PC-9 (cell line): Measurements from ENCODE around the gene PODXL2. TPM values are rescaled to one million over a fixed set of nuclear protein-coding genes. Genes with fewer than 3 reads are reported as not detected.

Experiments used
- BruUV-seq: library from RNA; stranded (reverse); fragments of 400-500 nt; replicated peaks from 2 replicates; lab custom pipeline; 2021; lab: Mats Ljungman, UMichigan
- CTCF ChIA-PET: fragments of 300-600 bp; sonication (Branson Sonifier 250); formaldehyde crosslinking; loops from one replicate; lab custom pipeline; 2022; ENCODE audit warnings: antibody characterized with exemption; lab: Charles Lee
- POLR2A ChIA-PET: fragments of 300-600 bp; sonication (Branson Sonifier 250); formaldehyde crosslinking; loops from one replicate; lab custom pipeline; 2022; ENCODE audit warnings: antibody characterized with exemption; ENCODE audit not compliant: unreplicated experiment; lab: Charles Lee
- DNase-seq, 2 experiments: peaks; one replicate each; pipeline versions ENCODE4 v3.0.0 to v3.0.0-alpha.2; 2015 to 2022; ENCODE audit warnings: mixed read lengths in 1 of 2
- H2AFZ ChIP-seq: fragments of 200-600 bp; sonication (generic); 2 replicates; pipeline ENCODE4 v1.8.1; 2017; ENCODE audit warnings: antibody characterized with exemption
- H3F3A ChIP-seq: fragments of 200-600 bp; sonication (generic); 2 replicates; pipeline ENCODE4 v1.8.1; 2017; ENCODE audit warnings: antibody characterized with exemption, mild to moderate bottlenecking, low read depth; ENCODE audit not compliant: insufficient read depth
- H3K27ac ChIP-seq: fragments of 200-600 bp; sonication (generic); 2 replicates; pipeline ENCODE4 v1.6.1; 2016; ENCODE audit warnings: mixed run types
- H3K27me3 ChIP-seq: fragments of 200-600 bp; sonication (generic); 2 replicates; pipeline ENCODE4 v1.6.1; 2016; ENCODE audit warnings: low read depth, mixed run types; ENCODE audit not compliant: insufficient read depth
- H3K36me3 ChIP-seq: fragments of 200-600 bp; sonication (generic); 2 replicates; pipeline ENCODE4 v1.6.1; 2016; ENCODE audit warnings: low read depth, mixed run types
- H3K4me1 ChIP-seq: fragments of 200-600 bp; sonication (generic); replicated peaks from 2 replicates; pipeline ENCODE4 v1.6.1; 2016; ENCODE audit warnings: mixed run types; ENCODE audit not compliant: insufficient read depth
- H3K4me2 ChIP-seq: fragments of 200-600 bp; sonication (generic); 2 replicates; pipeline ENCODE4 v1.6.1; 2017; ENCODE audit warnings: mixed run types
- H3K4me3 ChIP-seq: fragments of 200-600 bp; sonication (generic); 2 replicates; pipeline ENCODE4 v1.6.1; 2016; ENCODE audit warnings: mixed run types
- H3K79me2 ChIP-seq: fragments of 200-600 bp; sonication (generic); 2 replicates; pipeline ENCODE4 v1.6.1; 2017; ENCODE audit warnings: low read depth, mixed run types
- H3K9me2 ChIP-seq: fragments of 200-600 bp; sonication (generic); 2 replicates; pipeline ENCODE4 v1.8.1; 2017; ENCODE audit warnings: mild to moderate bottlenecking; ENCODE audit not compliant: insufficient read depth
- H3K9me3 ChIP-seq: fragments of 200-600 bp; sonication (generic); 2 replicates; pipeline ENCODE4 v1.8.1; 2016; ENCODE audit warnings: low read depth; ENCODE audit not compliant: insufficient read depth
- H4K20me1 ChIP-seq: fragments of 200-600 bp; sonication (generic); 2 replicates; pipeline ENCODE4 v1.8.1; 2017; ENCODE audit not compliant: insufficient read depth
- EZH2 ChIP-seq: fragments of 200-600 bp; sonication (generic); IDR thresholded peaks from 2 replicates; pipeline ENCODE4 v1.8.0; 2017; ENCODE audit warnings: antibody characterized with exemption, low read depth
- intact Hi-C: fragments of 100-400 bp; cut with micrococcal nuclease; formaldehyde crosslinking; loops from one replicate; pipeline ENCODE4 v1.10.0; 2022; ENCODE audit not compliant: unreplicated experiment
- total RNA-seq: library from RNA; stranded (reverse); gene quantifications from 2 replicates; pipeline ENCODE4 v1.2.3, GENCODE V29; 2021
- TF ChIP-seq, protein P1 (sequence below): fragments of 200-600 bp; sonication (generic); conservative IDR thresholded peaks from 2 replicates; pipeline ENCODE4 v1.6.1; 2017; ENCODE audit warnings: mixed run types, antibody characterized with exemption, mild to moderate bottlenecking, moderate library complexity

Gene PODXL2
- total RNA-seq, 1 experiment from 2014 or later, result 11.9 TPM

DNA sequence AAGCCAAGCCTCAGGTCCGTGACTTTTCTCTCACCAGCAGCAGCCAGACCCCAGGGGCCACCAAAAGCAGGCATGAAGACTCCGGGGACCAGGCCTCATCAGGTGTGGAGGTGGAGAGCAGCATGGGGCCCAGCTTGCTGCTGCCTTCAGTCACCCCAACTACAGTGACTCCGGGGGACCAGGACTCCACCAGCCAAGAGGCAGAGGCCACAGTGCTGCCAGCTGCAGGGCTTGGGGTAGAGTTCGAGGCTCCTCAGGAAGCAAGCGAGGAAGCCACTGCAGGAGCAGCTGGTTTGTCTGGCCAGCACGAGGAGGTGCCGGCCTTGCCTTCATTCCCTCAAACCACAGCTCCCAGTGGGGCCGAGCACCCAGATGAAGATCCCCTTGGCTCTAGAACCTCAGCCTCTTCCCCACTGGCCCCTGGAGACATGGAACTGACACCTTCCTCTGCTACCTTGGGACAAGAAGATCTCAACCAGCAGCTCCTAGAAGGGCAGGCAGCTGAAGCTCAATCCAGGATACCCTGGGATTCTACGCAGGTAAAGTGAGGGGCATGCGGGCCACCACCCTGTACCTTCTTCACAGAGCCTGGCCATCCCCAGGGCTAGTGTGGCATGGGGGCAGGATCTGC is 31.8 kb downstream of the PODXL2 start:
- DNase-seq, result no peak
- H3K4me2 ChIP-seq, result no peak overlapping the region
- ChIA-PET POLR2A (no interaction called here), CTCF (no interaction called here)
- H3K79me2 ChIP-seq, result no peaks in the 10 kb centered on the region
- H3F3A ChIP-seq, result peaks cover 5% of the 10 kb centered on the region; the same call in 1 of the 2 replicates
- no peak overlapping the region for H3K4me3 ChIP-seq
- no peaks in the 10 kb centered on the region for H3K9me2 ChIP-seq
- H3K27me3 ChIP-seq, result no peaks in the 10 kb centered on the region
- intact Hi-C loops, result no loop called here
- peaks cover 4% of the 10 kb centered on the region for H3K4me1 ChIP-seq
- no peak for TF ChIP-seq EZH2
- TF ChIP-seq, protein P1, sequence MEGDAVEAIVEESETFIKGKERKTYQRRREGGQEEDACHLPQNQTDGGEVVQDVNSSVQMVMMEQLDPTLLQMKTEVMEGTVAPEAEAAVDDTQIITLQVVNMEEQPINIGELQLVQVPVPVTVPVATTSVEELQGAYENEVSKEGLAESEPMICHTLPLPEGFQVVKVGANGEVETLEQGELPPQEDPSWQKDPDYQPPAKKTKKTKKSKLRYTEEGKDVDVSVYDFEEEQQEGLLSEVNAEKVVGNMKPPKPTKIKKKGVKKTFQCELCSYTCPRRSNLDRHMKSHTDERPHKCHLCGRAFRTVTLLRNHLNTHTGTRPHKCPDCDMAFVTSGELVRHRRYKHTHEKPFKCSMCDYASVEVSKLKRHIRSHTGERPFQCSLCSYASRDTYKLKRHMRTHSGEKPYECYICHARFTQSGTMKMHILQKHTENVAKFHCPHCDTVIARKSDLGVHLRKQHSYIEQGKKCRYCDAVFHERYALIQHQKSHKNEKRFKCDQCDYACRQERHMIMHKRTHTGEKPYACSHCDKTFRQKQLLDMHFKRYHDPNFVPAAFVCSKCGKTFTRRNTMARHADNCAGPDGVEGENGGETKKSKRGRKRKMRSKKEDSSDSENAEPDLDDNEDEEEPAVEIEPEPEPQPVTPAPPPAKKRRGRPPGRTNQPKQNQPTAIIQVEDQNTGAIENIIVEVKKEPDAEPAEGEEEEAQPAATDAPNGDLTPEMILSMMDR, result no peak
- H3K9me3 ChIP-seq, result no peaks in the 10 kb centered on the region
- H2AFZ ChIP-seq, result no peak overlapping the region
- no peak overlapping the region for H3K27ac ChIP-seq
- no TSS peak for BruUV-seq
- no peaks in the 10 kb centered on the region for H3K36me3 ChIP-seq
- no peaks in the 10 kb centered on the region; the same call in 1 of the 2 replicates for H4K20me1 ChIP-seq

DNA sequence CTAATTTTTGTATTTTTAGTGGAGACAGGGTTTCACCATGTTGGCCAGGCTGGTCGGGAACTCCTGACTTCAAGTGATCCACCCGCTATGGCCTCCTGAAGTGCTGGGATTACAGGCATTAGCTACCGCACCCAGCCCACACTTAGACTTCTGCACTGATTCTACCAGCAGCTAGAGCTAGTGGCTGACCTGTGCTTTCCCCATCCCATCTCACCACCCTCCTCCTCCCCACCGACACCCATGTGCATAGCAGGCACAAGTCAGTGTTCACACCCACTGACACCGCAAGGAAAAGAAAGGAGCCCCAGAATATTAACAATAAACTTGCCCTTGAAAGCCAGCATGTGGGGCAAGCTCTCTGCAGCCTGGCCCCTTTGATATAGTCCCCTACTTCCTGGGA is 32.6 kb downstream of the PODXL2 start:
- intact Hi-C loops, result no loop called here
- no peak for DNase-seq
- no peaks in the 10 kb centered on the region for H3K79me2 ChIP-seq
- no peak overlapping the region for H2AFZ ChIP-seq
- ChIA-PET CTCF (no interaction called here), POLR2A (no interaction called here)
- H3K36me3 ChIP-seq, result no peaks in the 10 kb centered on the region
- H3K4me3 ChIP-seq, result no peak overlapping the region
- H3F3A ChIP-seq, result no peaks in the 10 kb centered on the region
- no TSS peak for BruUV-seq
- H3K4me2 ChIP-seq, result no peak overlapping the region
- TF ChIP-seq, protein P1, result no peak
- no peak for TF ChIP-seq EZH2
- no peak overlapping the region for H3K27ac ChIP-seq
- H3K9me2 ChIP-seq, result no peaks in the 10 kb centered on the region
- no peaks in the 10 kb centered on the region for H3K27me3 ChIP-seq
- no peaks in the 10 kb centered on the region; the same call in 1 of the 2 replicates for H4K20me1 ChIP-seq
- H3K9me3 ChIP-seq, result no peaks in the 10 kb centered on the region
- H3K4me1 ChIP-seq, result no peaks in the 10 kb centered on the region

DNA sequence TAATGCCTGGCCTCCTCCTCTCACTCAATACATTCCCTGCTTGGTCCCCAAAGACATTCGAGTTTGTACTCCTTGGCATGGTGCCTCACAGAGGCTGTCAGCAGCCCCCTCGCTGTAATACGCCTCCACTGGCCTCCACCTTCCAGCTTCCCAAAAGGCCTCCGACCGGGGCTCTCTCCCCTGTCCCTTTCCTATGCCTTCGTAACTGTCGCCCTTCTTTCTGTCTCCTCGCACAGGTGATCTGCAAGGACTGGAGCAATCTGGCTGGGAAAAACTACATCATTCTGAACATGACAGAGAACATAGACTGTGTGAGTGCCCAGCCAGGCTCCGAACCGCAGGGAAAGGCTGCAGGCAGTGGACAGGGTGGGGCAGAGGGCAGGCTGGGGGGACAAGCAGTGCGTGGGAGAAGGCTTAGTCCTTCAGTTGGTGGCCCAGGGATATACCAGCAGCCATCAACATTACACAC is 33.0 kb downstream of the PODXL2 start:
- H3K27ac ChIP-seq, result no peak overlapping the region
- no peak overlapping the region for H3K4me3 ChIP-seq
- no peaks in the 10 kb centered on the region for H3K36me3 ChIP-seq
- BruUV-seq, result no TSS peak
- no peaks in the 10 kb centered on the region for H3K79me2 ChIP-seq
- TF ChIP-seq, protein P1, result no peak
- no peak for TF ChIP-seq EZH2
- H3K4me1 ChIP-seq, result no peaks in the 10 kb centered on the region
- no peak overlapping the region for H3K4me2 ChIP-seq
- H3K27me3 ChIP-seq, result no peaks in the 10 kb centered on the region
- H3K9me2 ChIP-seq, result no peaks in the 10 kb centered on the region
- intact Hi-C loops, result no loop called here
- H3K9me3 ChIP-seq, result no peaks in the 10 kb centered on the region
- no peaks in the 10 kb centered on the region for H3F3A ChIP-seq
- ChIA-PET CTCF (no interaction called here), POLR2A (no interaction called here)
- H2AFZ ChIP-seq, result no peak overlapping the region
- no peaks in the 10 kb centered on the region; the same call in 1 of the 2 replicates for H4K20me1 ChIP-seq
- DNase-seq, result no peak
